ENCODE data around the gene HERC2. TPM values are rescaled to one million over a fixed set of nuclear protein-coding genes. Genes with fewer than 3 reads are reported as not detected.

Gene HERC2
- total and polyA plus RNA-seq, 9 of the 15 experiments (the other 6 are each of a cell fraction or from before 2014, with no cell fraction given): 10.6 to 84.0 (median 42.6) TPM

DNA sequence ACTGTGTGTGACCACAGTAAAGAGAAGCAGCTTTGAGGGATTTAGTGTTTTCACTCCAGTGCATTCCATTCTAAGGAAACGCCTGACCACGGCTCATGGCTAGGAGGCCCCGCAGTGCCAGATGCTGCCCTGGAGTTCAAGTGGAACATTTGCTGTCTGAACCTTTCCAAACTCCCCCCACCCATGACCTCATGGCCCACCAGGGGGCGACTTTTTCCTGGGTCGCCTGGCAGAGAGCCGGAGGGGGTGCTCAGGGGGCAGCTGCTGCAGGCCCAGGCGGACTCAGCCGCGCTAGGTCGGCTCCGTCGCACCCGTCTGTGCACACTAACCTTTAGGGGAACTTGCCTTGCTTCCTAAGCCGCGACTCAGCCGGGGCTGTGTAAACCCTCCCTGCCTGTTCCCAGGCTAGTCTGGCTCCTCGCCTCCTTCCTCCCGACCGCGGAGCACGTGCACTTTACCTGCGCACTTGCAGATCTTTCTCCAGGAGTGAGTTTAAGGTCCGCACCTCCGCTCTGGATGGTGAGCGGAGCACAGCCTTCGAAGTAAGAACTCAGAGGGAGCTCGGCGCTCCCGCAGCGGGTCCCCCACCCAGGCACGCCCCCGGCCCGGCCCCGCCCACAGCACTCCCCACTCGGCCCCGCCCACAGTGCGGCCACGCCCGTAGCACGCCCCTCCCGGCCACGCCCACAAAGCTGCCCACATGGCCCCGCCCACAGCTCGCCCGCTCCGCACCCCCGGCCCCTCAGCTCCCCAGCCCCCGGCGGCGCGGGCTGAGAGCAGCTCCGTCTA lies 223.0 kb downstream of the HERC2 start, which contains the start of gene OCA2 (continued):
- TF ChIP-seq ZNF398 (CRISPR knock-in tag; IDR thresholded peaks at IDR 0.05) (no peak), ZKSCAN8 (CRISPR knock-in tag; IDR thresholded peaks at IDR 0.05) (no peak), PHTF2 (CRISPR knock-in tag; IDR thresholded peaks at IDR 0.05) (no peak), TSC22D4 (tag; IDR thresholded peaks at IDR 0.05) (no peak), ID3 (CRISPR knock-in tag; IDR thresholded peaks at IDR 0.05) (no peak), ID3 (tag; IDR thresholded peaks at IDR 0.05) (0 out of 2 replicates have a peak, but pooled peaks have one; percentile 48), ATF1 (CRISPR knock-in tag; IDR thresholded peaks at IDR 0.05) (no peak), ATF1 (tag; IDR thresholded peaks at IDR 0.05) (no peak), NBN (IDR thresholded peaks at IDR 0.05; ENCODE audit: low read depth) (0 out of 2 replicates have a peak, but pooled peaks have one; percentile 49), NR3C1 (CRISPR knock-in tag; IDR thresholded peaks at IDR 0.05) (0 out of 2 replicates have a peak, but pooled peaks have one; percentile 32), SIX5 (IDR thresholded peaks at IDR 0.05; ENCODE audit: borderline replicate concordance in 1 of 2, insufficient read depth in 1 of 2, low read depth in 1 of 2, low read length in 2 of 2) (no peak), SREBF2 (CRISPR knock-in tag; IDR thresholded peaks at IDR 0.05) (no peak), ZNF354B (CRISPR knock-in tag; IDR thresholded peaks at IDR 0.05) (no peak), ASH1L (IDR thresholded peaks at IDR 0.05; ENCODE audit: borderline replicate concordance, low read depth, partially characterized antibody) (no peak), CREB3 (tag; conservative IDR thresholded peaks at IDR 0.05; ENCODE audit: low read depth) (no peak), OTX1 (CRISPR knock-in tag; IDR thresholded peaks at IDR 0.05) (no peak), SMAD4 (CRISPR knock-in tag; conservative IDR thresholded peaks at IDR 0.05) (peak; percentile 59), CBX5 (IDR thresholded peaks at IDR 0.05; ENCODE audit: borderline replicate concordance, low read depth) (no peak), ZC3H4 (CRISPR knock-in tag; IDR thresholded peaks at IDR 0.05; ENCODE audit: borderline replicate concordance) (no peak), BRCA1 (IDR thresholded peaks at IDR 0.05) (no peak), BRCA1 (CRISPR knock-in tag; IDR thresholded peaks at IDR 0.05) (no peak)
- TF ChIP-seq, protein P1, sequence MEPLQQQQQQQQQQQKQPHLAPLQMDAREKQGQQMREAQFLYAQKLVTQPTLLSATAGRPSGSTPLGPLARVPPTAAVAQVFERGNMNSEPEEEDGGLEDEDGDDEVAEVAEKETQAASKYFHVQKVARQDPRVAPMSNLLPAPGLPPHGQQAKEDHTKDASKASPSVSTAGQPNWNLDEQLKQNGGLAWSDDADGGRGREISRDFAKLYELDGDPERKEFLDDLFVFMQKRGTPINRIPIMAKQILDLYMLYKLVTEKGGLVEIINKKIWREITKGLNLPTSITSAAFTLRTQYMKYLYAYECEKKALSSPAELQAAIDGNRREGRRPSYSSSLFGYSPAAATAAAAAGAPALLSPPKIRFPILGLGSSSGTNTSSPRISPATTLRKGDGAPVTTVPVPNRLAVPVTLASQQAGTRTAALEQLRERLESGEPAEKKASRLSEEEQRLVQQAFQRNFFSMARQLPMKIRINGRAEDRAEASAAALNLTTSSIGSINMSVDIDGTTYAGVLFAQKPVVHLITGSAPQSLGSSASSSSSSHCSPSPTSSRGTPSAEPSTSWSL (CRISPR knock-in tag; IDR thresholded peaks at IDR 0.05; ENCODE audit: borderline replicate concordance): no peak
- TF ChIP-seq, protein P2, sequence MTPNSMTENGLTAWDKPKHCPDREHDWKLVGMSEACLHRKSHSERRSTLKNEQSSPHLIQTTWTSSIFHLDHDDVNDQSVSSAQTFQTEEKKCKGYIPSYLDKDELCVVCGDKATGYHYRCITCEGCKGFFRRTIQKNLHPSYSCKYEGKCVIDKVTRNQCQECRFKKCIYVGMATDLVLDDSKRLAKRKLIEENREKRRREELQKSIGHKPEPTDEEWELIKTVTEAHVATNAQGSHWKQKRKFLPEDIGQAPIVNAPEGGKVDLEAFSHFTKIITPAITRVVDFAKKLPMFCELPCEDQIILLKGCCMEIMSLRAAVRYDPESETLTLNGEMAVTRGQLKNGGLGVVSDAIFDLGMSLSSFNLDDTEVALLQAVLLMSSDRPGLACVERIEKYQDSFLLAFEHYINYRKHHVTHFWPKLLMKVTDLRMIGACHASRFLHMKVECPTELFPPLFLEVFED (CRISPR knock-in tag; conservative IDR thresholded peaks at IDR 0.05): no peak
